GM12875 (cell line): ENCODE data around the gene SAMD3.
"Not testable (repeated sequence)": the region's sequence is repeated elsewhere in the genome, so short reads cannot be mapped to it uniquely, and the experiment has no call there.

Experiments
- H3K4me3 ChIP-seq: one replicate; pipeline ENCODE4 v1.5.1; 2011; ENCODE audit warnings: low read depth, low read length, control low read depth
- TF ChIP-seq, protein P1 (sequence below): IDR thresholded peaks from 2 replicates; pipeline ENCODE4 v1.5.1; 2011; ENCODE audit warnings: low read depth, mild to moderate bottlenecking, control low read depth, inconsistent platforms, low read length, moderate library complexity, borderline replicate concordance; ENCODE audit not compliant: insufficient read depth

The SAMD3 gene

DNA sequence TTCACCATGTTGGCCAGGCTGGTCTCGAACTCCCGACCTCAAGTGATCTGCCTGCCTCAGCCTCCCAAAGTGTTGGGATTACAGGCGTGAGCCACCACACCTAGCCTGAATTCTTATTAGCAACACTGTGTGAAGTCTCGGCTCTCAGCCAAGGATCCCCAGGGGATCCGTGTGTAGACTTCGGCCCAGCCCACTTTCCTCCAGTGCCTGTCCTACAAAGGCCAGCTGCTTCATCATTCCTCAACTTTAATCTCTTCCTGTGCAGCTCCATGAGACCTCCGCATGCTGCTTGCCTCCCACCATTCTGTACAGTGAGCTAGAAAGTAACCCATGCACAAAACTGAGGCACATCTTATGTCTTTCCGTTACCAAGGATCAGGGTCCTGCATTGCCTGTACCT, 71.8 kb downstream of the SAMD3 start:
- H3K4me3 ChIP-seq, result no peak overlapping the region
- TF ChIP-seq, protein P1, sequence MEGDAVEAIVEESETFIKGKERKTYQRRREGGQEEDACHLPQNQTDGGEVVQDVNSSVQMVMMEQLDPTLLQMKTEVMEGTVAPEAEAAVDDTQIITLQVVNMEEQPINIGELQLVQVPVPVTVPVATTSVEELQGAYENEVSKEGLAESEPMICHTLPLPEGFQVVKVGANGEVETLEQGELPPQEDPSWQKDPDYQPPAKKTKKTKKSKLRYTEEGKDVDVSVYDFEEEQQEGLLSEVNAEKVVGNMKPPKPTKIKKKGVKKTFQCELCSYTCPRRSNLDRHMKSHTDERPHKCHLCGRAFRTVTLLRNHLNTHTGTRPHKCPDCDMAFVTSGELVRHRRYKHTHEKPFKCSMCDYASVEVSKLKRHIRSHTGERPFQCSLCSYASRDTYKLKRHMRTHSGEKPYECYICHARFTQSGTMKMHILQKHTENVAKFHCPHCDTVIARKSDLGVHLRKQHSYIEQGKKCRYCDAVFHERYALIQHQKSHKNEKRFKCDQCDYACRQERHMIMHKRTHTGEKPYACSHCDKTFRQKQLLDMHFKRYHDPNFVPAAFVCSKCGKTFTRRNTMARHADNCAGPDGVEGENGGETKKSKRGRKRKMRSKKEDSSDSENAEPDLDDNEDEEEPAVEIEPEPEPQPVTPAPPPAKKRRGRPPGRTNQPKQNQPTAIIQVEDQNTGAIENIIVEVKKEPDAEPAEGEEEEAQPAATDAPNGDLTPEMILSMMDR, result no peak

DNA sequence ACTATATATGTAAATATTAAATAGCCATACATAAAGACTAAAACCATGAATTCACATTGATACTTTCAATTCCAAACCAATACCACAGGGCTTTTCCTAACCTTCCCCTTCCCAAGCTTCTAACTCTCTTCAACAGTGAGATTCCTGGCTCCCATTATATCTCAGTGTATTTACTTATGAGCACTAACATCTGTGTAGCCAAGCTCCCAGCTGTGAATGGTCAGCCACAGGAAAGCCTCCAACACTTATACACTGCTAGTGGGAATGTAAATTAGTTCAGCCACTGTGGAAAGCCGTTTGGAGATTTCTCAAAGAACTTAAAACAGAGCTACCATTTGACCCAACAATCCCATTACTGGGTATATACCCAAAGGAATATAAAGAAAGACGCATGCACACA, 73.7 kb downstream of the SAMD3 start:
- H3K4me3 ChIP-seq, result not testable (repeated sequence)

DNA sequence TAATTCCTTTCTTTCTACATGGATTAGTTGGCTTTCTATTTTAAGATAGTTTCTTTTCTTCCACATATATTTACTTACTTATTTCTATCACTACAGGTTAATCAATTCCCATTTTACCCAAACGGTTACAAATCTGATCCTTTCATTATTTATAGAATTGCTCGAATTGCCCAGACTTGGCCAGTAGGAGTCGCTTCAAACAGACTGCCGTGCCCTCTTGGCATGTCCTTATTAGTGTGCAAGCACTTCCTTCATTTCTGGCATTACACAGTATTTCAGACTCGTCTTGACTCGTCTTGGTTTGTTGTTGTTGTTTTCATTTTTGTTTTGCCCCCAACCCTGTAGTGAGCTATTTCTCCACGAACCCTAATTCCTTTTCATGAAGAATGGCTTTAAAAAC, 74.6 kb downstream of the SAMD3 start:
- TF ChIP-seq, protein P1, result no peak

GRCh38 chr6:130147111-130147510, 75.6 kb downstream of the SAMD3 start:
- no peak overlapping the region for H3K4me3 ChIP-seq
- TF ChIP-seq, protein P1, result no peak

More for the DNA sequence above, 74.6 kb downstream of the SAMD3 start:
- no peak overlapping the region for H3K4me3 ChIP-seq

DNA sequence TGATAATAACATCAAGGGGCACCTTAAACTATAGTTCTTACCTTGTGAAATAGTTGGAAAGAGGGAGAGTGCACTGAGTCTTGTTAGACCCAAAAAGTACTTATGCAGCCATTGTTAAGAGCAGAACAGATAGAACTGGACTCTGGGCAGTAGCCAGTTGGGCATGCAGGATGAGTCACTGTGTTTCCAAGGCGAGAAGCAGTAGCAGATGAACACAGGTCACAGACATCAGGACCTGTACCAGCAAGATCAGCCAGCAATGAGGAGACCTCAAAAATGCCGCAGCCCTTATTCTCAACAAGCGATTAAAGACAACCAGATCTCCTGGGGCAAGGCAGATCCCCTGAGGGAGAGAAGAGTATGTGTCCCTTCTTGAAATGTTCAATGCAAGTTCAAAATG, 79.0 kb downstream of the SAMD3 start:
- TF ChIP-seq, protein P1, result no peak
- H3K4me3 ChIP-seq, result no peak overlapping the region

GRCh38 chr6:130140084-130140483, 82.7 kb downstream of the SAMD3 start:
- no peak overlapping the region for H3K4me3 ChIP-seq
- TF ChIP-seq, protein P1, result no peak

GRCh38 chr6:130138909-130139242, 83.9 kb downstream of the SAMD3 start:
- H3K4me3 ChIP-seq, result no peak overlapping the region
- TF ChIP-seq, protein P1, result no peak

DNA sequence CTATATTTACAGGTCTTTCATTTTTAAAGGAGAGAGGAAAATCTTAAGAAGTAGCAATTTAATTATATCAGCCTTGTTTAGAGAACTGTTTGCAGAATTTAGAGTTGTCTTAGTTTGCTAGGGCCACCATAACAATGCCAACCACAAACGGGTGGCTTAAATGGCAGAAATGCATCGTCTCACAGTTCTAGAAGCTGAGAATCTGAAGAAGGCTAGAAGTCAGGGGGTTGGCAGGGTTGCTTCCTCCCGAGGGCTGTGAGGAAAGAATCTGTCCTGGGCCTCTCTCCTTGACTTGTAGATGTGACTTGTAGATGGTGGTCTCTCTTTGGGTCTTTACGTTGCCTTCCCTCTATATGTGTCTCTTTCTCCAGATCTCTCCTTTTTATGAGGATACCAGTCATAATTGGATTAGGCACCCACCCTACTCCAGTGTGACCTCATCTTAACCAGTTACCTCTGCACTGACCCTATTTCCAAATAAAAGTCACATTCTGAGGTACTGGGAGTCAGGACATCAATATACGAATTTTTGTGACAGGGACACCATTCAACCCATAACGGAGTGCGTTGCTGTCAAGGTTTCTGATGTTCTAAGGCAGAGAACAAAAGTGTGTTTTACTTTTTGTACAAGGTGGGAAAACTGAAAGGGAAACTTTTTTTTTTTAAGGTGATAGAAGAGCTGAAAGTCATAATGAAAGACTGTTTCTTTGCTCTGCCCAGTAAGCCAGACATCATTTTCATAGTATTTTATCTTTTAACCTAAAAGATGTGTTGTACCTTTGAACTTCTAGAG, 84.4 kb downstream of the SAMD3 start:
- TF ChIP-seq, protein P1, result no peak
- no peak overlapping the region for H3K4me3 ChIP-seq
